ENCODE data around the gene PNMA8B. TPM values are rescaled to one million over a fixed set of nuclear protein-coding genes. Genes with fewer than 3 reads are reported as not detected.

Gene PNMA8B
- total RNA-seq, 1 donor from 2014 or later, result under 0.01 TPM

- no peaks in the 10 kb centered on the region for H3K36me3 ChIP-seq (ENCODE audit: control insufficient read depth, insufficient read depth, low read length)
- FAIRE-seq (peak; percentile 89), DNase-seq (ENCODE audit: low read depth) (no peak)
- H3K27me3 ChIP-seq (ENCODE audit: control insufficient read depth, insufficient read depth, low read length), result peaks cover 2% of the 10 kb centered on the region
- no peak overlapping the region for H3K4me3 ChIP-seq (ENCODE audit: low read depth, low read length)
- TF ChIP-seq CTCF (IDR thresholded peaks at IDR 0.05; ENCODE audit: insufficient read depth, low read length, severe bottlenecking), result no peak
Measured at GRCh38 chr19:46486358-46486757, 9.3 kb downstream of the PNMA8B start.

GRCh38 chr19:46484656-46485055 is 11.0 kb downstream of the PNMA8B start:
- Histone ChIP-seq H3K27me3 (ENCODE audit: control insufficient read depth, insufficient read depth, low read length) (peaks cover 1% of the 10 kb centered on the region), H3K4me3 (ENCODE audit: low read depth, low read length) (no peak overlapping the region), H3K36me3 (ENCODE audit: control insufficient read depth, insufficient read depth, low read length) (no peaks in the 10 kb centered on the region)
- no peak for FAIRE-seq
- no peak for DNase-seq (ENCODE audit: low read depth)
- TF ChIP-seq CTCF (IDR thresholded peaks at IDR 0.05; ENCODE audit: insufficient read depth, low read length, severe bottlenecking), result no peak

- peak; percentile 75 for DNase-seq (ENCODE audit: low read depth)
- TF ChIP-seq CTCF (IDR thresholded peaks at IDR 0.05; ENCODE audit: insufficient read depth, low read length, severe bottlenecking), result no peak
- FAIRE-seq, result peak; percentile 73
- Histone ChIP-seq H3K27me3 (ENCODE audit: control insufficient read depth, insufficient read depth, low read length) (no peaks in the 10 kb centered on the region), H3K36me3 (ENCODE audit: control insufficient read depth, insufficient read depth, low read length) (no peaks in the 10 kb centered on the region), H3K4me3 (ENCODE audit: low read depth, low read length) (no peak overlapping the region)
Measured at GRCh38 chr19:46482631-46483030, 13.0 kb downstream of the PNMA8B start.

- DNase-seq (ENCODE audit: low read depth) (no peak), FAIRE-seq (no peak)
- Histone ChIP-seq H3K4me3 (ENCODE audit: low read depth, low read length) (no peak overlapping the region), H3K27me3 (ENCODE audit: control insufficient read depth, insufficient read depth, low read length) (no peaks in the 10 kb centered on the region), H3K36me3 (ENCODE audit: control insufficient read depth, insufficient read depth, low read length) (no peaks in the 10 kb centered on the region)
- no peak for TF ChIP-seq CTCF (IDR thresholded peaks at IDR 0.05; ENCODE audit: insufficient read depth, low read length, severe bottlenecking)
Measured at GRCh38 chr19:46481947-46482346, 13.7 kb downstream of the PNMA8B start.

- no peak for TF ChIP-seq CTCF (IDR thresholded peaks at IDR 0.05; ENCODE audit: insufficient read depth, low read length, severe bottlenecking)
- Histone ChIP-seq H3K36me3 (ENCODE audit: control insufficient read depth, insufficient read depth, low read length) (no peaks in the 10 kb centered on the region), H3K4me3 (ENCODE audit: low read depth, low read length) (no peak overlapping the region), H3K27me3 (ENCODE audit: control insufficient read depth, insufficient read depth, low read length) (no peaks in the 10 kb centered on the region)
- FAIRE-seq (no peak), DNase-seq (ENCODE audit: low read depth) (no peak)
Measured at GRCh38 chr19:46481223-46481848, 14.3 kb downstream of the PNMA8B start.

- TF ChIP-seq CTCF (IDR thresholded peaks at IDR 0.05; ENCODE audit: insufficient read depth, low read length, severe bottlenecking), result no peak
- FAIRE-seq (no peak), DNase-seq (ENCODE audit: low read depth) (no peak)
- Histone ChIP-seq H3K36me3 (ENCODE audit: control insufficient read depth, insufficient read depth, low read length) (no peaks in the 10 kb centered on the region), H3K4me3 (ENCODE audit: low read depth, low read length) (no peak overlapping the region), H3K27me3 (ENCODE audit: control insufficient read depth, insufficient read depth, low read length) (no peaks in the 10 kb centered on the region)
Measured at GRCh38 chr19:46480415-46480814, 15.3 kb downstream of the PNMA8B start.

Measured in bronchial epithelial cell (primary cell).